ENCODE results near the gene EPAS1. TPM values are rescaled to one million over a fixed set of nuclear protein-coding genes. Genes with fewer than 3 reads are reported as not detected.

EPAS1 gene
- total and polyA plus RNA-seq, 2 of the 13 experiments (the other 11 are each of a cell fraction or from before 2014, with no cell fraction given), result 47.1 to 182 TPM

- TF ChIP-seq ZNF354B (CRISPR knock-in tag; IDR thresholded peaks at IDR 0.05) (no peak), HNRNPLL (IDR thresholded peaks at IDR 0.05; ENCODE audit: low read depth, low read length, poor library complexity, severe bottlenecking) (no peak), JARID2 (CRISPR knock-in tag; IDR thresholded peaks at IDR 0.05; ENCODE audit: insufficient replicate concordance) (no peak), ONECUT2 (CRISPR knock-in tag; IDR thresholded peaks at IDR 0.05) (no peak), ZNF251 (CRISPR knock-in tag; IDR thresholded peaks at IDR 0.05) (no peak), E2F5 (CRISPR knock-in tag; conservative IDR thresholded peaks at IDR 0.05) (no peak), RFXANK (CRISPR knock-in tag; IDR thresholded peaks at IDR 0.05) (peak; percentile 71; the same call in 1 of the 2 replicates), ZSCAN5A (CRISPR knock-in tag; IDR thresholded peaks at IDR 0.05; ENCODE audit: borderline replicate concordance) (peak; percentile 63; the same call in 1 of the 2 replicates), REPIN1 (CRISPR knock-in tag; IDR thresholded peaks at IDR 0.05; ENCODE audit: borderline replicate concordance, low read depth) (no peak; the same call in 1 of the 2 replicates), MEIS2 (CRISPR knock-in tag; IDR thresholded peaks at IDR 0.05) (no peak), RXRB (CRISPR knock-in tag; IDR thresholded peaks at IDR 0.05; ENCODE audit: borderline replicate concordance) (peak; percentile 91), NKX3-1 (CRISPR knock-in tag; IDR thresholded peaks at IDR 0.05) (no peak), SOX13 (IDR thresholded peaks at IDR 0.05) (0 out of 2 replicates have a peak, but pooled peaks have one; percentile 13), SOX13 (CRISPR knock-in tag; conservative IDR thresholded peaks at IDR 0.05 in 1 of 2, IDR thresholded peaks at IDR 0.05 in 1 of 2) (peak in 1 of 2 experiments; percentile 87; a peak in 2 of 4 replicates), ETV5 (CRISPR knock-in tag; IDR thresholded peaks at IDR 0.05; ENCODE audit: borderline replicate concordance) (peak; percentile 66; the same call in 1 of the 2 replicates), CHD4 (IDR thresholded peaks at IDR 0.05; ENCODE audit: borderline replicate concordance, low read length) (no peak), AKAP8 (CRISPR knock-in tag; IDR thresholded peaks at IDR 0.05) (no peak), TOE1 (CRISPR knock-in tag; IDR thresholded peaks at IDR 0.05) (peak; percentile 79; the same call in 1 of the 2 replicates)
- TF ChIP-seq, protein P1, sequence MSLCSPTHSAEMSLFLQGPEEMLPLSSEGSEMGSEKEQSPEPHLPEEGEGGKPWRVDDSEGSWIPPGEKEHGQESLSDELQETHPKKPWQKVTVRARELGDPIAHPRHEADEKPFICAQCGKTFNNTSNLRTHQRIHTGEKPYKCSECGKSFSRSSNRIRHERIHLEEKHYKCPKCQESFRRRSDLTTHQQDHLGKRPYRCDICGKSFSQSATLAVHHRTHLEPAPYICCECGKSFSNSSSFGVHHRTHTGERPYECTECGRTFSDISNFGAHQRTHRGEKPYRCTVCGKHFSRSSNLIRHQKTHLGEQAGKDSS (CRISPR knock-in tag; IDR thresholded peaks at IDR 0.05; ENCODE audit: borderline replicate concordance, low read depth), result no peak
- TF ChIP-seq, protein P2, sequence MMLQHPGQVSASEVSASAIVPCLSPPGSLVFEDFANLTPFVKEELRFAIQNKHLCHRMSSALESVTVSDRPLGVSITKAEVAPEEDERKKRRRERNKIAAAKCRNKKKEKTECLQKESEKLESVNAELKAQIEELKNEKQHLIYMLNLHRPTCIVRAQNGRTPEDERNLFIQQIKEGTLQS (CRISPR knock-in tag; IDR thresholded peaks at IDR 0.05), result no peak
- TF ChIP-seq, protein P3, sequence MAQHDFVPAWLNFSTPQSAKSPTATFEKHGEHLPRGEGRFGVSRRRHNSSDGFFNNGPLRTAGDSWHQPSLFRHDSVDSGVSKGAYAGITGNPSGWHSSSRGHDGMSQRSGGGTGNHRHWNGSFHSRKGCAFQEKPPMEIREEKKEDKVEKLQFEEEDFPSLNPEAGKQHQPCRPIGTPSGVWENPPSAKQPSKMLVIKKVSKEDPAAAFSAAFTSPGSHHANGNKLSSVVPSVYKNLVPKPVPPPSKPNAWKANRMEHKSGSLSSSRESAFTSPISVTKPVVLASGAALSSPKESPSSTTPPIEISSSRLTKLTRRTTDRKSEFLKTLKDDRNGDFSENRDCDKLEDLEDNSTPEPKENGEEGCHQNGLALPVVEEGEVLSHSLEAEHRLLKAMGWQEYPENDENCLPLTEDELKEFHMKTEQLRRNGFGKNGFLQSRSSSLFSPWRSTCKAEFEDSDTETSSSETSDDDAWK (CRISPR knock-in tag; IDR thresholded peaks at IDR 0.05), result no peak
- TF ChIP-seq, protein P4, sequence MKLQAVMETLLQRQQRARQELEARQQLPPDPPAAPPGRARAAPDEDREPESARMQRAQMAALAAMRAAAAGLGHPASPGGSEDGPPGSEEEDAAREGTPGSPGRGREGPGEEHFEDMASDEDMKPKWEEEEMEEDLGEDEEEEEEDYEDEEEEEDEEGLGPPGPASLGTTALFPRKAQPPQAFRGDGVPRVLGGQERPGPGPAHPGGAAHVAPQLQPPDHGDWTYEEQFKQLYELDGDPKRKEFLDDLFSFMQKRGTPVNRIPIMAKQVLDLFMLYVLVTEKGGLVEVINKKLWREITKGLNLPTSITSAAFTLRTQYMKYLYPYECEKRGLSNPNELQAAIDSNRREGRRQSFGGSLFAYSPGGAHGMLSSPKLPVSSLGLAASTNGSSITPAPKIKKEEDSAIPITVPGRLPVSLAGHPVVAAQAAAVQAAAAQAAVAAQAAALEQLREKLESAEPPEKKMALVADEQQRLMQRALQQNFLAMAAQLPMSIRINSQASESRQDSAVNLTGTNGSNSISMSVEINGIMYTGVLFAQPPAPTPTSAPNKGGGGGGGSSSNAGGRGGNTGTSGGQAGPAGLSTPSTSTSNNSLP (IDR thresholded peaks at IDR 0.05; ENCODE audit: low read depth, low read length), result peak; percentile 79
Observed at GRCh38 chr2:46394649-46395510, 97.7 kb downstream of the EPAS1 start (continued).
